AG04450 (cell line): ENCODE data around the gene ABHD13. TPM values are rescaled to one million over a fixed set of nuclear protein-coding genes. Genes with fewer than 3 reads are reported as not detected.

Experiments used
- CTCF ChIA-PET: fragments of 300-600, 350-600 bp; formaldehyde crosslinking; extraction: SDS; loops from one replicate; lab custom pipeline; 2022; ENCODE audit warnings: antibody characterized with exemption, inconsistent platforms; lab: Charles Lee
- POLR2A ChIA-PET: fragments of 350-600 bp; formaldehyde crosslinking; extraction: SDS; loops from one replicate; lab custom pipeline; 2021; ENCODE audit warnings: antibody characterized with exemption, inconsistent platforms; lab: Yijun Ruan, JAX
- DNase-seq: peaks from one replicate; pipeline ENCODE4 v3.0.0-alpha.2; 2011; ENCODE audit warnings: low read depth, low spot score
- H3K27ac ChIP-seq: one replicate; pipeline ENCODE4 v1.5.1; 2012; ENCODE audit warnings: low read depth, low read length, control low read depth
- H3K27me3 ChIP-seq: one replicate; pipeline ENCODE4 v1.6.0; 2012; ENCODE audit warnings: low read length; ENCODE audit not compliant: control insufficient read depth, insufficient read depth
- H3K4me3 ChIP-seq: 2 replicates; pipeline ENCODE4 v1.5.1; 2011; ENCODE audit warnings: mild to moderate bottlenecking, low read depth, low read length, control low read depth
- H3K9me3 ChIP-seq: 2 replicates; pipeline ENCODE4 v1.5.1; 2012; ENCODE audit warnings: low read length; ENCODE audit not compliant: control insufficient read depth, insufficient read depth
- polyA minus RNA-seq: library from RNA; depleted of rRNA, polyadenylated mRNA; stranded (reverse); fragments of >200 nt; gene quantifications from 2 replicates; pipeline ENCODE4 v1.2.3, GENCODE V29; 2011; rRNA and poly(A)+ RNA removed
- polyA plus RNA-seq: library from polyadenylated mRNA; depleted of rRNA; stranded (reverse); fragments of >200 nt; gene quantifications from 2 replicates; pipeline ENCODE4 v1.2.3, GENCODE V29; 2011; rRNA removed
- TF ChIP-seq, protein P1 (sequence below): IDR thresholded peaks from 2 replicates; pipeline ENCODE4 v1.5.1; 2011; ENCODE audit warnings: low read depth, low read length, control low read depth, inconsistent platforms

Gene ABHD13
- polyA plus RNA-seq, result 6.5 and 8.9 TPM in 2 replicates
- polyA minus RNA-seq, result 2.9 and 6.5 TPM in 2 replicates

- POLR2A ChIA-PET, result interaction anchor here (0.7 kb wide), 1 partner anchor 710 kb away, joined by 4 read pairs; no protein-coding TSS in a partner anchor
- CTCF ChIA-PET, result interaction anchor here (0.6 to 1.5 kb wide), 3 partner anchors 9 to 775 kb away, joined by 3 to 4 read pairs (median 4); no protein-coding TSS in a partner anchor
These were observed at the start of gene ABHD13 for GRCh38 chr13:108218044-108218974. Gene ABHD13, plus strand, starts transcription at chr13:108218392. Its CDS starts 10,827 bp downstream, at chr13:108229219.

DNA sequence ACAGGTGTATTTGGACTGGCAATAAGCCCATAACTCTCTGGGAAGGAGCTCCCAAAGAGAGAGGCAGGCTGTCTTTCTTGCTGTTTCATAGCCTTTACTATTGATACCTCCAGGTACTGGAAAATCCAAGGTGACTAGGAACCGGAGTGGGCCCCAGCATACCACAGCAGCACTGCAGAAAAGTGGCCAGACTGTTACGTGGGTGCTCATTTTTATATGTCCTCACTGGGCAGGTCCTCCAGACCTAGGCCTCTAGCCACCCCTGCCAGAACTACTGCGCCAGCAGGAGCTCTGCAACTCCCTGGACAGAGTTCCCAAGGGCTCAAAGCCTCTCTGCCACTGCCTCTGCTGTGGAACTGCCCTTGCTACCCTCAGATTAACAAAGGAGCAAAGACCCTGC lies 49.3 kb upstream of the ABHD13 start:
- H3K4me3 ChIP-seq, result no peak overlapping the region
- H3K27me3 ChIP-seq, result no peaks in the 10 kb centered on the region
- POLR2A ChIA-PET, result no interaction called here
- no peaks in the 10 kb centered on the region for H3K9me3 ChIP-seq
- DNase-seq, result no peak
- TF ChIP-seq, protein P1, sequence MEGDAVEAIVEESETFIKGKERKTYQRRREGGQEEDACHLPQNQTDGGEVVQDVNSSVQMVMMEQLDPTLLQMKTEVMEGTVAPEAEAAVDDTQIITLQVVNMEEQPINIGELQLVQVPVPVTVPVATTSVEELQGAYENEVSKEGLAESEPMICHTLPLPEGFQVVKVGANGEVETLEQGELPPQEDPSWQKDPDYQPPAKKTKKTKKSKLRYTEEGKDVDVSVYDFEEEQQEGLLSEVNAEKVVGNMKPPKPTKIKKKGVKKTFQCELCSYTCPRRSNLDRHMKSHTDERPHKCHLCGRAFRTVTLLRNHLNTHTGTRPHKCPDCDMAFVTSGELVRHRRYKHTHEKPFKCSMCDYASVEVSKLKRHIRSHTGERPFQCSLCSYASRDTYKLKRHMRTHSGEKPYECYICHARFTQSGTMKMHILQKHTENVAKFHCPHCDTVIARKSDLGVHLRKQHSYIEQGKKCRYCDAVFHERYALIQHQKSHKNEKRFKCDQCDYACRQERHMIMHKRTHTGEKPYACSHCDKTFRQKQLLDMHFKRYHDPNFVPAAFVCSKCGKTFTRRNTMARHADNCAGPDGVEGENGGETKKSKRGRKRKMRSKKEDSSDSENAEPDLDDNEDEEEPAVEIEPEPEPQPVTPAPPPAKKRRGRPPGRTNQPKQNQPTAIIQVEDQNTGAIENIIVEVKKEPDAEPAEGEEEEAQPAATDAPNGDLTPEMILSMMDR, result no peak
- no peak overlapping the region for H3K27ac ChIP-seq
- CTCF ChIA-PET, result interaction anchor here (2.6 kb wide), 1 partner anchor 13 kb away, joined by 13 read pairs; no protein-coding TSS in a partner anchor

More at GRCh38 chr13:108218044-108218974, at the start of gene ABHD13:
- Histone ChIP-seq H3K27ac (peak within 1 kb of the TSS; percentile 86), H3K9me3 (no peaks in the 10 kb centered on the region), H3K27me3 (no peaks in the 10 kb centered on the region), H3K4me3 (peak within 1 kb of the TSS; percentile 89)
- peak; percentile 70 for DNase-seq
- TF ChIP-seq, protein P1, result no peak

- Histone ChIP-seq H3K27me3 (no peaks in the 10 kb centered on the region), H3K27ac (no peak overlapping the region), H3K9me3 (no peaks in the 10 kb centered on the region), H3K4me3 (no peak overlapping the region)
- POLR2A ChIA-PET, result no interaction called here
- no peak for DNase-seq
- TF ChIP-seq, protein P1, result peak; percentile 51
- CTCF ChIA-PET, result interaction anchor here (0.7 to 3.2 kb wide), 6 partner anchors 9 to 884 kb away, joined by 4 to 10 read pairs (median 4); no protein-coding TSS in a partner anchor
These were observed 41.4 kb upstream of the ABHD13 start for GRCh38 chr13:108176685-108177274.

DNA sequence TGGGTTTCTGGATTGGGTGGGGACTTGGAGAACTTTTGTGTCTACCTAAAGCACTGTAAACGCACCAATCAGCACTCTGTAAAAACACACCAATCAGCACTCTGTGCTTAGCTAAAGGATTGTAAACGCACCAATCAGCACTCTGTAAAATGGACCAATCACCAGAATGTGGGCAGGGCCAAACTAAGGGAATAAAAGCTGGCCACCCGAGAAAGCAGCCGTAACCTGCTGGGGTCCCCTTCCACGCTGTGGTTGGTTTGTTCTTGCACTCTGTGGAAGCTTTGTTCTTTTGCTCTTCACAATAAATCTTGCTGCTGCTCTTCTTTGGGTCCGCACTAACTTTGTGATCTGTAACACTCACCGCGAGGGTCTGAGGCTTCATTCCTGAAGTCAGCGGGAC lies 40.1 kb upstream of the ABHD13 start:
- POLR2A ChIA-PET, result no interaction called here
- TF ChIP-seq, protein P1, result no peak
- no peaks in the 10 kb centered on the region for H3K27me3 ChIP-seq
- H3K4me3 ChIP-seq, result no peak overlapping the region
- DNase-seq, result no peak
- H3K27ac ChIP-seq, result no peak overlapping the region
- no peaks in the 10 kb centered on the region for H3K9me3 ChIP-seq
- CTCF ChIA-PET, result interaction anchor here (1.7 kb wide), 1 partner anchor 22 kb away, joined by 6 read pairs; no protein-coding TSS in a partner anchor
